Body of pancreas (tissue), 4 donors: ENCODE measurements around the gene SCN5A.

ENCODE experiments used
- CTCF ChIP-seq, 7 experiments: fragments of 450-650 bp in 4 of 7; fragments of 200-600 bp in 3 of 7; sonication (generic) in 3 of 7; IDR thresholded peaks; one replicate each; pipeline ENCODE4 v1.5.1; 2016 to 2019; ENCODE audit warnings: antibody characterized with exemption in 7 of 7
- POLR2A ChIP-seq, 3 donors: fragments of 450-650 bp; IDR thresholded peaks; one replicate each; pipeline ENCODE4 v1.6.1; 2016; ENCODE audit warnings: antibody characterized with exemption in 3 of 3, mild to moderate bottlenecking in 2 of 3

GRCh38 chr3:38637906-38638305 lies 11.6 kb downstream of the SCN5A start:
- TF ChIP-seq CTCF (IDR thresholded peaks at IDR 0.05) (no peak), POLR2A (IDR thresholded peaks at IDR 0.05) (no peak)
